Fibroblast of skin of left biceps (primary cell): ENCODE data around the gene DERL2.

Experiments used
- DNase-seq, 2 experiments: peaks; one replicate each; pipeline ENCODE4 v3.0.0-alpha.2; 2013; ENCODE audit warnings: low read depth in 2 of 2

Gene DERL2

DNA sequence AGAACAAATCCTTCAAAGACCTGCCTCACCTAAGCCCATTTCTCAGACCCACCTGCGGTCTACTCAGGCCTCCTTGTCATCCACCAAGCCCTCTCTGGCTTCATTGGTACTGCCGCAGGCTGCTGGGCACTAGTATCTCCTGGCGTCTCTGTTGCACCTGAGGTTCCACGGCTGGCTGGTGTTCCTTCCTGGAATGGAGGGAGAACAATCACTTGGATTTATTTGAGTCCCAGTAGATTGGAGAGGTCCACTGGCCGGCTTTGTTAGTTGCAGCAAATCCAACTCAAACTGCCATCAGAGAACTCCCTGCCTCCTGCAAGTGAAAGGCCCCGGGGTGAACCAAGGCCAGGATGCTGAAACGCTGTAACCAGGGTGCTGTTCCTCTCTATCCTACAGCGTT lies 15.7 kb upstream of the DERL2 start:
- DNase-seq: no peak

DNA sequence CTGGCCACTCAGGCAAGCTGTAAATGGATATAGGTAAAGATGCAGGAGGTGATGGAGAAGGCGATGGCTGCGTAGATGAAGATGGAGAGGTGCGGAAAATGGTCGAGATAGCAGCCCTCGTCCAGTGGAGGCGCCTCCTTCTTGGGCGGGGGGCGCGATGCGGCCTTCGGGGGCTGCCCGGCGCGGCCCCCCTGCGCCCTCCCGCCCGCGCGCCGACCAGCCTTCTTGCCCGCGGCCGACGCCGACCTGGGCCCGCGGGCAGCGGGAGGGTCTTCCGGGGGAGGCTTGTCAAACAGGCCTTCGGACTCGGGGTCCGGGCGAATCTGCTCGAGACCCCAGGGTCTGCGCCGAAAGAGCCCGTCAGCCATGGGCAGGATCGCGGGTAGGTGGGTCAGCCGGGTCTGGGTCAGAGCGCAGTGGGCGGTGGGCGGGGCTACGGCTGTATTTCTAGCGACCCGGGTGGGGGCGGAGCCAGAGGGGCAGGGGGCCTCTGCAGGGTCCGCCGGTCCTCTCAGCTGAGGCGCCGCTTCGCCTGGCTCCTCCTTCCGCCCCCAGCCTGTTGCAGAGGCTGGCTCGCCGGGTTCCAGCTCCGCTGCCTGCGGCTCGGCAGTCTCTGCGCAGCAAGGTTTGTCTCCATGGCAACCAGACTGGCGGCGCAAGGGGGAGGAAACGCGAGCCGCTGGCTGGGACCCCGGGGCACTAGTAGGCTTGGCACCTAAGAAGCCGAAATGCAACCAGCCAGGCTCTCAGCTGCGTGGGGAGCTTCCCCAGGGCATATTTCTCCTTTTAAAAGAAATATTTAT lies 14.8 kb upstream of the DERL2 start:
- DNase-seq: peak; percentile 65 to 68

DNA sequence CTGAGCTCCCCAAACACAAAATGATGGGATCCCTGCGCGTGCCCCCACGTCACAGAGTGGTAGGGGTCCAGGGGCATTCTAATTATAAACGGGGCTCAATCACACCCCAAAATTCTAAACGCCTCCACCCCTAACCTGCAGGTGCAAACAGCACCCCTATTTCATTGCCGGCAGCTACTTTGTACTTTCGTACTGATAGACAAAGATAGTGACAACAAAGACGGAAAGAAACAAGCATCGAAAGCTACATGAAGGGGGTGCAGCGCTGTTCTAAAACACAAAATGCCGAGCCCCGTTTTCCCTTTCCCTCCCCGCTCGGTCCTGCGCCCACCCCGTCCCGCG lies 14.2 kb upstream of the DERL2 start:
- no peak for DNase-seq

DNA sequence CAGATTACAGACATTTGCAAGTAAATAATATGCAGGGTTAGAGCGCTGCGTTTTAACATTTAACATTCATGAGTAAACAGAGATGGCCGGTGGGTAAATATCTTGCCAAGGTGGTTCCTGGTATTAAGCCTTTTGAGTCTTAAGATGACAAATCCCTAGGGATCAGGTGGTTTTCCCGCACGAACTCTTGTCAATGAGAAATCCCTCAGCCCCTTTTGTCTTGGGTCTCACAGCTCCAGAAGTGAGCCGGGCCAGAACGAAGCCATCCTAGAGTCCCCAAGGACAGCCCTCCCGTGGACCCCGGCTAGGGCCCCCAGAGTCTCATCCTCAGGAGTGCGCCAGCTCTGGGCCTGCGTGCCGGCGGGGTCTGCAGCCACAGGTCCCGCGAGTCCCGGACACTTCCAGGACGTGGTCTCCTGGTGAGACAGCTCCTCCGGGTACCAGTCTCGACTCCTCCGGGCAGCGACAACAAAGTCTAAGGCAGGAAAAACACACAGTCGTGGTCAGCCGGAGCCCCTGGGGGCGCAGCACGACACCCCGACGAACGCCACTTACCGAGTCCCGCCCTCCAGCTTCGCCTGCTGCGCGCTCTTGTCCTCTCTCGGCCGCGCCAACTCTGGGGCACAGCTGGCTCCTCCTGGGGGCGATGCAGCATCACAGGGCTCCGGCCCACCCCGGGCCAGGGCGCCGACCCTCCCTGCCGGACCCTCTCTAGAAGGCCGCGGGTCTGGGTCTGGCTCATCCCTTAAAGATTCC lies 13.7 kb upstream of the DERL2 start:
- no peak for DNase-seq

DNA sequence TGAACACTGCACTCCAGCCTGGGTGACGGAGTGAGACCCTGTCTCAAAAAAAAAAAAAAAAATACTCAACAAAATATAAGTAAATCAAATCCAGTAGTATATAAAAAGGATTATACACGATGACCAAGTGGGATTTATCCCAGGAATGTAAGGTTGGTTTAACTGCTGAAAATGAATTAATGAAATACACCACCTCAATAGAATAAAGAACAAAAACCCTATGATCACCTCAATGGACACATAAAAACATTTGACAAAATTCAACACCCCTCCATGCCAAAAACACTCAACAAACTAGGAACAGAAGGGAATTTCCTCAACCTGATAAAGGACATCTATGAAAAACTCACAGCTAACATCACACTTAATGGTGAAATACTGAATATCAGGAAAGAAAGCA lies 7.0 kb upstream of the DERL2 start:
- no peak for DNase-seq

DNA sequence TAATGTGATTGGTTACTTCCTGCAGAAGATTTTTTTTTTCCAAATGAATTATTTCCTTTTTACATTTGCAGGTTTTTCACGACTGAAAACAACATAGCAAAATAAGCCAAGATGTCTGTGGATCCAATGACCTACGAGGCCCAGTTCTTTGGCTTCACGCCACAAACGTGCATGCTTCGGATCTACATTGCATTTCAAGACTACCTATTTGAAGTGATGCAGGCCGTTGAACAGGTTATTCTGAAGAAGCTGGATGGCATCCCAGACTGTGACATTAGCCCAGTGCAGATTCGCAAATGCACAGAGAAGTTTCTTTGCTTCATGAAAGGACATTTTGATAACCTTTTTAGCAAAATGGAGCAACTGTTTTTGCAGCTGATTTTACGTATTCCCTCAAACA lies 2.8 kb upstream of the DERL2 start:
- DNase-seq: no peak

DNA sequence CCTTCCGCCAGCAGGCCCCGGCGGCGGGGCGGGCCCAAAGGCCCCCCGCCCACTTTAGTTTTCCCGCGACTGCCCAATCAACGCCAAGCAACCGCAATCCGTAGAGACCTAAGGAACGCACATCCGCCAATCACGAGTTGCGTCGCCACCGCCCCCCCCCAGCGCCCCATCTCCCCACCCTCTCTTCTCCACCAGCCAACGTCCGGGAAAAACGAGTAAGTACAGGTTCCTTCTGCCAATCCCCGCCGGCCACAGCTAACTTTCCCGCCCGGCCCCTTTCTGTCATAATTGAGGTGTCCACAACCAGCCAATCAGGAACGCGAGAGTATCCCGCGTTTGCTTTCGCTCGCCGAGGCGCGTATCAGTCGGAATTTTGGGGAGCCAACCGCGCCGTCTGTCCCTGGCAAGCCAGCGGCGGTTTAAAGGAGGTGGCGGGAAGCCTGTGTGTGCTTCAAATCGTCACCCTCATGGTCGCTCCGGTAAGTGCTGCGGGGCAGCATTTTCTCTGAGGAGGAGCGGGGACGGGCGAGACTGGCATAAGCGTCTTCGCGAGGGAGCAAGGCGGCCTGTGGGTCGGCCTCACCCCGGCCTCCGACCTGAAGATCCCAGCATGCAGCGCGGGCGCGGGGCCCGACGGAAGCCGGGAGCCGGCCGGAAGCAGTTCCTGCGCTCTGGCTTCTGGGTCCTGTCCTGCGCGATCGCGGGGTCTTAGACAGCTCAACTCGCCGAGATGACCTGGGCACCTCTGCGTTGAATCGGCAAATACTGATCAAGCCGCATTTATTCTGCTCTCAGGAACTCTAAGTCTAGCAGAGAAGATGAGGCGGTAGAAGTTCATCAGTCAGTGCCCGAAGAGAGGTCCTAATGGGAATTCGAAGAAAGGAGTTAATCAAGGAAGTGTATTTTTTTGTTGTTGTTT lies 487 bp upstream of the DERL2 start, which contains the start of gene MIS12:
Gene MIS12 (plus strand): TSS at position 361 of the 919 bp plus-strand sequence. CDS start 2,297 bp downstream, outside the sequence.
- DNase-seq: peak; percentile 99

DNA sequence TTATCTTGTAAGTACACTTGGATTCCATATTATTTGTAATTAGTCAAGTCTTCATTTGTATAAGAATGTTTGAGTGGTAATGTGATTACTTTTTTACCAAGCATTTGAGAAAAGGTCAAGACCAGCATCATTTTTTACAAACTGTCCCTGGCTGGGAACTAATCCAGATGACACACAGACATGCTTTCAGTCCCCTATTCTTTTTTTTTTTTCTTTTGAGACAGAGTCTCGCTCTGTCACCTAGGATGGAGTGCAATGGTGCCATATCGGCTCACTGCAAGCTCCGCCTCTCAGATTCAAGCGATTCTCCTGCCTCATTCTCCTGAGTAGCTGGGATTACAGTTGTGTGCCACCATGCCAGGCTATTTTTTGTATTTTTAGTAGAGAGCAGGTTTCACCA lies 4.5 kb downstream of the DERL2 start:
- no peak for DNase-seq

DNA sequence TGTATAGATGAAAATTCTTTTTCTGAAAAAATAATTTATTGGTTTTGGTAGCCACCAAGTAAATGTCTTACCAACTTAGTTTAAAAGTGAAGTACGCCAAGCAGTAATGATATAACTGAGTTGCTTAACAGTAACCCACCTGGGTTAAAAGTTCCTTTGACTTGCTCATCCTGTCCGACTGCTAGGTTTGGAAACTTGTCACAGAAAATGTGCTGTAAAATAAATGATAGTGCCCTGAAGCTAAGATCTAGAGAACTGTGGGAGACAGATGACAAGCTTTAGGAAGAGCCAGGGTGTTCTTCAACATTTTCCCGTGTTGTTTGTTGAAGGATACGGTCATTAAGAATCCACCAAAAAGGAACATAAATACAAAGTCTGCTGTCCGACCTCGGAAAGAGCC lies 5.0 kb downstream of the DERL2 start:
- no peak for DNase-seq

DNA sequence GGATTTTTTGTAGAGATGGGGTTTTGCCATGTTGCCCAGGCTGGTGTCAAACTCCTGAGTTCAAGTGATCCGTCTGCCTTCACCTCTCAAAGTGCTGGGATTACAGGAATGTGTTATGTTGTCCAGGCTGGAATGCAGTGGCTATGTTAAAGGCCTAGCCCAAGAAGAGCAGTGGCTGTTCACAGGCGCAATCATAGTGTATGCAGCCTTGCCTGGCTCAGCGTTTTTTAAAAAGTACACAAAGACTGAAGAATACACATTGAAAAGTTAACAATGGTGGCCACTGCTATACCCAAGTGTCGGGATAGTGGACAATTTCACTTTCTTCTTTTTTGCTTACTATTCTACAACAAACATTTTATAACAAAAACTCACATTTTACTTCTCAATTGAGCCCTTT lies 7.0 kb downstream of the DERL2 start:
- DNase-seq: no peak

DNA sequence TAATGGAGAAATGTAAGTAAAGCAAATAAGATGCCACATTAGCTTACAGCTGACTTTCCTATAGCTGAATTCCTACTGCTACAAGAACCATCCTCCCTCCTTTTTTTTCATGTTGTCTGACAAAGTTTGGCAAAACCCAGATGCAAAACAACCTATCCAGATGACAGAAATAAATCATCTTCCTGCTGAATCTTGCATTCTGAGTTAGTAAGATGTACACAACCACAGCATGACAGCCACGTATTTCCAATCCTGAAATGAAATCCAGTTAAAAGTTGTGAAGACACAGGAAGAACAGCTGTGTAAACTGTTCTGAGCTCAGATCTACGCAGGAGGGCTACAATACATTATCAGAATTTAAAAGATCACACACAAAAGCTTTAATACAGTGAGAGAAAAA lies 12.1 kb downstream of the DERL2 start:
- DNase-seq: no peak

DNA sequence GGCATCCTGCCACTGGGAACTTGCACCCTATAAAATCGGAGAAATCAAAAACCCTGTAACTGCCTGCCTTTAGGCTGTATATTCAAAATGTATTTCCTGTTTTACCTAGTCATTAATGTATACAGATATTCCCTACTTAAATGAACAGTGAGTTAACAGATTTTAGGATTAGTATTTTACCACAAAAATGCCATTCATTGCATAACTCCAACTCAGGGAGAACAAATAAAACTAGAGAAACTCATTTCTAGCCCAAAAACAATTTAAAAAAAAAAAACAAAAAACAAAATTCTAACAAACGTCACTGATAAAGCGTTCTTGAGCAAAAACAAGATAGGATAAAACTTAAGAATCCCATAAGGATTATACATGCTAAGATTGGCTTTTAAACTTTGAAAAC lies 13.5 kb downstream of the DERL2 start:
- no peak for DNase-seq

DNA sequence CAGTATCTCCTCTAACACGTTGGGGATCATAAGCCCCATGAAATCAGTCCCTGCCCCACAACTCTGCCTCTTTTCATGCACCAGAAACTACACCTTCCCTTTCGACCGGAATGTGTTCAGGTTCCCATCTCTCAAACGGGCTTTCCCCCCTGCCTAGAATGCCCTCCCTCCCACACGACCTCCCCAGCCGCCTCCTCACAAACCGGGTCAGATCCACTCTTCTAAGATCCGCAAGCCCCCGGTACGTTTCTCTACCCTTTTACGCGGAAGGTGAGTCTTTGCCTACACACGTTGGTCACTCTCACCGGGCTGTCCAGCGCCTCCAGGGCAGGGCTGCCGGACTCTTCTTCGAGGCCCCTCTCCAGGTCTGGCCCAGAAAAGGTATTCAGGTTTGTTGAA lies 17.9 kb downstream of the DERL2 start:
- no peak for DNase-seq

DNA sequence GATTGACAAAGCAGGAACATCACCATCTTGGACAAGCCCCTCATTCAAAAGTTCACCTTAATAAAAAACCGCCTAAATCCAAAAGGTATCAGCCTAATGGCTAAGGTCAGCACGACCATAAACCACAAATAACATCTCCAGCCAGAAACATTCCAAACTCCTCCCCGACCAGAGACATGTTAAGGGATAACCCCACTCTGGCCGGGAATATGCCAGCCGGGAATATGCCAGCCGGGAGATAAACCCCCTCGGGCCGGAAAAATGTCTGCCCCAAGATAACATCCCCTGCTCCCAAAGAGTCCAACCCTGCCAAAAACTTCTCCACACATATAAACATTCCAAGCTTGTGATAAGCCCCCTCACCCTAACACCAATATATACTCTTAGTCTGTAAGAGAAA lies 18.6 kb downstream of the DERL2 start:
- no peak for DNase-seq

DNA sequence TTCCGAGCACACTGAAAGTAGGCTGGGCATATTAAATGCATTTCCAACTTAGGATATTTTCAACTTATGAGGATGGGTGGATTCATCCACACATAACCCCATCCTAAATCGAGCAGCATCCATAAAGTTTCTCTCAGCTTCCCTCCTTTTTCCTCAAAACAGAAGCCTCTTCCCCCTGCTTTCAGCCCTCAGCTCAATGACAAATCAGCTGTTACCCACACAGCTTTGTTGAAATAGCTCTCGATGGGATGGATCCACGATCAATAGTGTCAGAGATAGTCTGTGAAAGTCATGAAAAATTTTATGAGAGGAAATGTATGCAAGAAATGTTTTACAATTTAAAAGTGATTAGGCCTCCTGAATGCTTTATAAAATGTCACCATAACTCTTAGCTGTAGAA lies 19.7 kb downstream of the DERL2 start:
- no peak for DNase-seq

DNA sequence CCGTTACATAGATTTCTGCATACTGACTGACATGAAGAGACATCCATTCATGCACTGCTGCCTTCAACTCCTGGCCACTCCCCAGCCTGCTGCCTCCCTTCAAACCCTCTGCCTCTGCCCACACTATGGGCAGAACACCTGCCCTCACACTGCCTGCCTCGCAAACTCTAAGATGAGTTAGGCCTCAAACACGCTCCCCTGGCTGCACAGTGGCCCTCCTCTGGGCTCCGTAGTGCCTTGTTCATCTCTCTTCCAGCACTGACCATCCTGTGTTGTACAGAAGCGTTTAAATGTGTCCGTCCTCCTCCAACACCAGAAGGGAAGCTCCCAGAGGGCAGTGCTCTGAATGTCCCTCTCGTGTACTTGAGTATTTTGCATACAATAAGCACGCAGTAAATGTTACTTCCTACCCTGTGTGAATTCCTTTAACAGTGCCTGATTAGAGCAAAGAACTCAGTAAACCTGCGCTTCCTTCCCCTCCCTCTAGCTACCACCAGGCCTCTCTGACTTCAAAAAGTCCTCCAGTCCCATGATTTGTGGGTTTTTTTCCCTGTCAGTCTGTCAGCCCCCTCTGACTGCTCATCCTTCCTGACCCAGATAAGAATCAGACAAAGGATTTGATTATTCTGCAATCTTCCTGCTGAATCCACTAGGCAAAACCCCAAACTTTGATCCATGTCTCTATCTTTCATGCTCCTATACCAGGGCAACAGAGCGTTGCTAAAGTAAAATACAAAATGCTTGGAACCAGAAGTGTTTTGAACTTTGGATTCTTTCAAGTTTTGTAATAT lies 21.1 kb downstream of the DERL2 start:
- DNase-seq: no peak

DNA sequence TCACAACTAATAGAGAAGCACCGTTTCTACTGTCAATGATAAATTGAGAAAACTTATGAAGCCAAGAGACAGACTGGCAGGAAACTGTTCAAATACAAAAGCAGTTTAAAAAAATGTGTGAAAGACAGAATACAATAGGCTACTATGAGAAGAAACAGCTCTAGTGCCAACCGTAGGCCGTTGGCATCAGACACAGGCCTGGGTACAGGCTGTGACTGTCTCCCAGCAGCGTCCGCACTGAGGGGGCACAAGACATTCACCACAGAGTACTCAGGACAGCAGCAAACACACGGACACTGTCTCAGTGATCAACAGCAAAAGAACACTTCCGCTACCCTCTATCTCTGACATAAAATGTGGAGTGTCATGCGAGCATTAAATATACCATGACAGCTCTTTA lies 39.2 kb downstream of the DERL2 start:
- DNase-seq: no peak

DNA sequence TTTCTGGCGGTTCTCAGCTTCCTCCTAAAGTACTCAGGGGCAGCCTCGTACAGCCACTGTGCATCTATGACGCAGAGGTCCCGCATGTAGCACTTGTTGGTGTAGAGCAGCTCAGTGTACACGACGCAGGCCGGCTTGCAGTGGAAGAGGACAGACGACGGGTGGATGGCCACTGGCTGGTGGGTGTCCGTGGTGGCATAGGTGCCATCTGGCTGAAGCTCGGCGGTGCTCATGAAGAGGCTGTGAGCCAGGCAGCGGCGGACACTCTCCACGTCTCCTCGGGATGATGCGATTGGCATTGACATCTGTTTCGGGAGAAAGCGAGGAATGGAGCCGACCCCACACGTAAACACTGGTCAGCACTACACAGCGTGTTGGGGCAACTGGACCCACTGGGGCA lies 41.8 kb downstream of the DERL2 start:
- no peak for DNase-seq

DNA sequence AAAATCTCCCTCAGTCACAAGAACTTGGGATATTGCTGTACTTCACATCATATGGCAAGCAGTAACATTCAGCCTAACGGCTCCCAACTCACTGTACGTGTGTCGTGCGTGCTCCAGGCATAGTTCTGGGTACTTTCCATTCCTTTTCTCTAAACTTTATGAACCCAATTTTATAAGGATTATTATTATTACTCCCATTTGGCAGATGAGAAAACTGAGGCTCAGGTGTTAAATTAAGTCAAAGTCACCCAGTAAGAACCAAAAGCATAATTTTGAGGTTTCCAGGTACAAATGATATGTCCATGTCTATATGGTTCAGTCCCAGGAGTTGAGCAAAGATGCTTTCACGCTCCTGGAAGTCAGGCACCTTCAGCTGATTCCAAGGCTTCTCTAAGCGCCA lies 42.2 kb downstream of the DERL2 start:
- DNase-seq: no peak

DNA sequence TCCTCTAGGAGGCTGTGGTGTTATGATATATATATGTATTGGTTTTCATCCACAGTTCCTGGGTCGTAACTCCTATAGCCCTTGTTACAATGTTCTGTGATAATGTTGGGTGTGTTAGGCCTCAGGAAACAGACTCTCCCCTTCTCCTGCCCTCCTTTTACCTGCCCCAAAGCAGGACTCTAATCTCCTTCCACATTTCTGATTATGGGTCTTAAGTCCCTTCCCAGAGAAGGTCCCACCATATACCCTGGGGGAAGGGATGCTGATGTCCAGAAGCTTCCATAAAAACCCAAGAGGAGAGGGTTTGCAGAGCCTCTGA lies 46.6 kb downstream of the DERL2 start:
- DNase-seq: no peak

DNA sequence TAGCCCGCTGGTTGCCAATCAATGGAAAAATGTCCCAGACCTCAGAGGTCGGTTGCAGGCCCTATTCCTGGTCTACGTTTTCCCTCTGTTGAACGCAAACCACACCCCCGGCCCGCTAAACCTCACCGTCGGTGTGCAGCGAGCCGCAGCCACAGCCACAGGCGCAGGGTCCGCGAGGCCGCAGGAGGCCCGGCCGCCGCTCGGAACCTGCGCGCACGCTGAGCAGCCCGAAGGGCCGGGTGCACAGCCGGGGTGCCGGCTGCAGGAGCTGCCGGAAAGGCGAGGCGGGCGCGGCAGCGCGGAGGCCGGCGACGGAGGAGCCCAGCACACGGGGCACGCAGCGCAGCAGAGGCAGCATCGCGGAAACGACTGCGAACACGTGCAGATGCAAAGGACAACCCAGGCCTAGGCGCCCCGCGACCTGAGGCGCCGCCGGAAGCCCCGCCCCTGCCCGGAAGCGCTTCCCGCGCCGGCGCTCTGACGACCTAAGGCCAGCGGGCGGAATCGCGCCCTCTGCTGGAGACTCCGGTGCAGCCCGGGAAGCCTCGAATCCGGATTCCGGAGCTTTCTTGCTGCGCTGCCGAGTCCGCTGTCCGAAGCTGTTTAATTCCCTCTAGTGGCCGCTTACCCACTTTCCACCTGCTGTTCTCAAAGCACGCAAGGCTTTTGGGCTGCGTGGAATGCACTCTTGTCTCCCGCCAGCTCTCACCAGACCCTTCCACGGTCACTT lies 47.1 kb downstream of the DERL2 start, which contains the start of gene C1QBP:
Gene C1QBP (minus strand): TSS at position 440 of the 730 bp plus-strand sequence. CDS start 82 bp downstream, at position 358.
- peak; percentile 65 to 68 for DNase-seq
